GM20431 (cell line): ENCODE measurements around the gene SRMS.
"Not testable (repeated sequence)": the region's sequence is repeated elsewhere in the genome, so short reads cannot be mapped to it uniquely, and the experiment has no call there.

Source experiments
- in situ Hi-C: fragments of 300-500 bp; cut with MseI, MboI; formaldehyde crosslinking; loops from one replicate; pipeline ENCODE4 v1.15.0; 2020; ENCODE audit warnings: low sequenced_read_pairs; ENCODE audit not compliant: unreplicated experiment

The SRMS gene

DNA sequence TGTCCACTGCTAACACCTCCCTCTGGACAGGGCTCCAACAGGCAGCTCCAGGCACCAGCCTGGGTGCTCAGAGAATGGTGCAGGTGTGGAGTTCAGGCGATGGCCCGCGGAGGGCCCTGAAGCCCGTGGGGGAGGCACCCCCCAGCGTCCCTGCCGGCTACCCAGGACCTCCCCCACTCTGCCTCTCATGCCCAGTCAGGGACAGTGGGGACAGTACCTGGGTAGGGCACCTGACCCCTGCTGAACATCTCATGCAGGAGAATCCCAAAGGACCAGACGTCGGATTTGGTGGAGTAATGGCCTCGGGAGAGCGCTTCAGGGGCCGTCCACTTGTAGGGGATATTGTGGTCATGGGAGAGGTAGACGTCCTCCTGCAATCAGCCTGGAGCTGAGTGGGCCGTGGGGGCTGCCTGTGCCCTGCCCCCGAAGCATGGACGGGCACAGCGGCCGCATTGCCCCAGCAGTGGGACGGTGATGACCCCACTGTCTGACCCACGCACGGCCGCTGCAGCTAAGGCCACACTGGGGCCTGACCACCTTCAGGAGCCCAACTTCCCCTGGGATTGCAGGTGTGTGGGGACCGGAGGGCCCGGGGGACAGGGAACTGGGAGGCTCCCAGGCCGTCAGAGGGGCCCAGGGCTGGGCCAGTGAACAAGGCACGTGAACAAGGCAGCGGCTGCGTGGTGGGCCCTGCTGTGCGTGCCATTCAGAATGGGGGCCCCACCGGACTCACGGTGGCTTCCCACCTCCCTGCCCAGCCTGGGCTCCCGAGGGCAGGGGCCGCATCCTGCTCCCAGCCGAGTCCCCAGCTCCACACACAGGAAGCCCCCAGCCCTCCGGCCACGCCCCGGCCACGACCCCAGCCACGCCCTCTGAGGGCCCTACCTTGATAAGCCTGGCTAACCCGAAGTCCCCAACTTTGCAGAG lies 17.4 kb downstream of the SRMS start:
- in situ Hi-C loops, result no loop called here

DNA sequence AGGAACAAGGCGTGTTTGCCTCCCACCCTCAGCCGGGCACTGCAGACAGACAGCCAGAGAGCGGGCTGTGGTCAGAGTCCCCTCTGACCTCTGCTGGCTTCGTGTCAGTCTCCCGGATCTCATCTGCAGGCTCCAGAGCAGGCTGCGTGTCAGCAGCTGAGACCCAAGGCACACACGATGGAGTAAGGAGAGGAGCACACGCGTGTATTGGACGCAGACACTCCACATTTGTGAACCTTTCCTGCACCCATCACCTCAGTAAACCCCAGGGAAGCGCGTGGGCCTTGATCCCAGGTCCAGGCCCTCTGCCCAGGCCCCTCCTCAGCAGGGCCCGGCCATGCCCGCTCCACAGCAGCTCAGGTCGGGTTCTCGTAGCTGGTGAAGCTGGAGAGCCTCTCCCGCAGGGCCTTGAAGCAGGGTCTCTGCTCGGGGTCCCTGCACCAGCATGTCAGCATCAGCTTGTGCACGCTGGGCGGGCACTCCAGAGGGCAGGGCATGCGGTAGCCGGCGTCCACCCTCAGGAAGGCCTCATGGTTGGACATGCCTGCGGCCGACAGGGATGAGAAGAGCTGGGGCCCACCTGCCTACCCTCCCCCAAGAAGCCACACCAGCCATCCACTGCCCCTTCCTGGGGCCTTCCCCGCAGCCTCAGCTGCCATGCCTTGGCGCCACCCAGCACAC lies 18.2 kb downstream of the SRMS start:
- in situ Hi-C loops, result no loop called here

DNA sequence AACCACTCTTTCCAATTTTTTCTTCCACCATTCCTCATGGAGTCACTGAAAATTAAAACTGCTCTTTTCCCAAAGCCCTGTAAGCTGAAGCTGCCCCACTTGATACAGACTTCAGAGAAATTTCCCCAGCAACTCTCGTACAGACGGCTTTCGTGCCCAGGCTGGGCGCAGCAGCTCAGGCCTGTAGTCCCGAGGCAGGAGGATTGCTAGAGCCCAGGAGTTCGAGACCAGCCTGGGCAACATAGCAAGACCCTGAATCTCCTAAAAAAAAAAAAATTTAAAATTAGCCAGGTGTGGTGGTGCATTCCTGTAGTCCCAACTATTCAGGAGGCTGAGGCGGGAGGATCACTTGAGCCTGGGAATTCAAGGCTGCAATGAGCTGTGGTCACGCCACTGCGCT lies 20.4 kb downstream of the SRMS start:
- in situ Hi-C loops, result no loop called here

DNA sequence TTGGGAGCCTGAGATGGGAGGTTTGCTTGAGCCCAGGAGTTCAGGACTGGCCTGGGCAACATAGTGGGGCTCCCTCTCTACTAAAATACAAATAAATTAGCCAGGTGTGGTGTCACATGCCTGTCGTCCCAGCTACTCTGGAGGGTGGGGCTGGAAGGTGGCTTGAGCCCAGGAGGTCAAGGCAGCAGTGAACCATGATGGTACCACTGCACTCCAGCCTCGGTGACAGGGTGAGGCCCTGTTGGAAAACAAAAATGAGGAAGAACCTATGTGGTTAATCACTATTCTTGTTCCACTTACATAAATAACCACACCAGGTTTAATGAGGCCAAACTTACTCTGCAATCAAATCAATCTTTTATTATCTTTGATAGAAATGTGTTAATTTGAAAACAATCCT lies 21.6 kb downstream of the SRMS start:
- in situ Hi-C loops, result no loop called here

DNA sequence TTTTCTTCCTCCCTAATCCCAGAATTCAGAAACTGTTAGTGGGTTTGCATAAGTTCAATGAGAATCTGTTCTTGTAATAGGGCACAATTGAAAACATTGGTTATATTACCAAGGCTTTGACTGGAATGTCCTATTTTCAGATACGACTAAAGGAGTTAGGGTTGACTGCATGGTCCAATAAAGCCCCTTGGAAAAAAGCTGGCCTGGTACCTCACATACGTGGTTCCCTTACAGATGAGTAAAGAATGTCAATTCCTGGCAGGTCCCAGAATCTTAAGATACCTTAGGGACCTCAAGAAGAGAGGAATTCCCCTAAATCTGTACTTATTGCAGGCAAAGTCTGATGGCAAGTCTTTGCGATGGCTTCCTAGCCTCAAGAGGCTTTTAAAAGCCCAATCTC lies 22.4 kb downstream of the SRMS start:
- in situ Hi-C loops, result no loop called here

DNA sequence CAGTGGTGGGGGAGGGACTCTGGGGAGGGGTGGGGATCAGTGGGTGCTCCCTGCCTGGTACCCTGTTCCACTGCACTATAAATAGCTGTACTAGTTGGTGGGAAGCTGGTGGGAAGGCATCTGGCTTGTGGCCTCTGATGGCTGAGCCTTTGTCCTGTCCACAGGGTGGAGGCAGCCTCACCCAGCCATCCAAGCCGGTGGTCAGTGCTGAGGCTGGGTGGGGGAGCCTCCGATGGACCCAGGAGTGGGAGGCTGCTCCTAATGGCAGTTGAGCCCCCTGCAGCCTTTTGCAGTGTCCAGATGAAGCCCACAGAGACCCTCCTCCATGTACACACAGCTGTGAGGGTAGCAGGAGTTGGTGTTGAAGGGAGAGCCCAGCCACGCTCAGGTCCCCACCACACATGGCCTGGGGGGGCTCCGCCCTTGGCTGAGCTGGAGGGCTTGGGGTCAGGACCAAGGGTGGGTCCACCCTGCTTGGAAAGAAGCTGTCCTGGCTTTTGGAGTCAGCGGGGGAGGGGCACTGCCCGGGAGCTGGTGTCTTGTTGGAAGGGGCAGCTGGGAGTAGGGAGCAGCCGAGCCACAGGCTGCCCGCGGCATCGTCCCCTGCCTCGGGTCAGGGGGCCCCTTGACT lies 24.5 kb downstream of the SRMS start:
- in situ Hi-C loops, result no loop called here

DNA sequence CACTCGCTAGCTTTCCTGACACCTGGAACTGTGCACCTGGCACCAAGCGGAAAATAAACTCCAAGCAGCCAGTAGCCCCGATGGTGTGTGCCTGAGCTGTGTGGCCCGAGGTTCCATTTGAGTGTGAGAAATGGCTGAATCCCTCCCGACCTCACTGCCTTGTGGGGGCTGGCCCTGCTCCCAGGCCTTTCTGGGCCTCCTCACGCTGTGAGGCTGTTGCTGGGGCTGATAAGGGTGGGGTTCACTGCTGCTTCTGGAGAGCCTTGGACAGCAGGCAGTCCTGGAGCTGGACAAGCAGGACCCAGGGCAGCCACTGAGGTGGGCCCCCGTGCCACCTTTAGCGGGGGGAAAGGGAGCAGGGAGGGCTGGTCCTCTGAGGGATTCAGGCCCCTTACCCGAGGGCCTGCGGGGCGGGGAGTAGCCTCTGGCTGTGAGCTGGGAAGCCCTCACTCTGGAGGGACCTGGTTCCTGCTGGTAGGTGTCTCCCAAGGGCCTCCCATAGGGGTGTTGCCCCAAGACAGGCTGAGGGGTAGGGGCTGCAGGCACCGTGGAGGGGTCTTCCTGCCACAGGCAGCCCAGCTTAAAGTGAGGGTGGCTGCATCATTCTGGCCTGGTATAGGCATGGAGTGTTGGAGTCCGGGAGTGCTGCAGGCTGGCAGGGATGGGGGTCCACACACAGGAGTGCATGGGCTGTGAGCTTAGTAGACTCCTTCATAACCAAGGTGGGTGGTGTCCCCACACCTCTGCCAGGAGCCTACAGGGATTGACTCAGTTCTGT lies 25.3 kb downstream of the SRMS start:
- in situ Hi-C loops, result no loop called here

DNA sequence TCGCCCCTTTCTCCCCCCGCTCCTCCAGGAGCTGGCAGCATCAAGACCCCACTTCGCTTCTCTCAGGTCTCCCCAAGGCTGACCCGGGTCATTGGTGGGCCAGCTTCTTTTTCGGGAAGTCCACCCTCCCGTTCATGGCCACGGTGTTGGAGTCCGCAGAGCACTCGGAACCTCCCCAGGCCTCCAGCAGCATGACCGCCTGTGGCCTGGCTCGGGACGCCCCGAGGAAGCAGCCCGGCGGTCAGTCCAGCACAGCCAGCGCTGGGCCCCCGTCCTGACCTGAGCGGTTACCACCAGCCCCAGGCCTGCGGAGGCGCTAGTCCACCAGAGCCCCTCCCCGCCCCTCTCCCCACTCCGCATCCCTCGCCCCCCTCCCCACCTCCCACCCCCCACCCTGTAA lies 25.9 kb downstream of the SRMS start:
- in situ Hi-C loops, result no loop called here

DNA sequence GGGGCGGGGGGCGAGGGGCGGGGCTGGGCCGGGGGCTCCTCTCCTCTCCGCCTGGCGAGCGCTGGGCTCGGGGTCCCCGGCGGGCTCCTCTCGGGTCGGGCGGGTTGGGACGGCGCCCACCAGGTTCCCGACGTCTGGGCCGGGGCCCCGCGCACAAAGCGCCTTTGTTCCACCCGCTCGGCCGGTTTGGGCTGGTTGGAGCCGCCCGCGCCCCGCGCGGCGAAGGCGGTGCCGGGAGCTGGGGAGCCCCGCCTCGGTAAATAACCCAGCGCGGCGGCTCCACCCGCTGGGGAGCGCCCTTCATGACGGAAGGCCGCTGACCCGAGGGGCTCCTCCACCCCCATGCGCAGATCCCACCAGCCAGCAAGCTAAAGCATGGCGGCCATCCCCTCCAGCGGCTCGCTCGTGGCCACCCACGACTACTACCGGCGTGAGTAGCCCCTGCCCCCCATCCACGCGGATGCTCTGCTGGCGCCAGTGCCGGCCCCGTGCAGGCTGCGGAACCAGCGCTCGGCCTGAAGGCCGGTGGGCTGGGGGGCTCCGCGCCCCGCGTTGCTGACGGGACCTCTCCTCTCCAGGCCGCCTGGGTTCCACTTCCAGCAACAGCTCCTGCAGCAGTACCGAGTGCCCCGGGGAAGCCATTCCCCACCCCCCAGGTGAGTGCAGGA lies 26.5 kb downstream of the SRMS start:
- in situ Hi-C loops, result no loop called here

DNA sequence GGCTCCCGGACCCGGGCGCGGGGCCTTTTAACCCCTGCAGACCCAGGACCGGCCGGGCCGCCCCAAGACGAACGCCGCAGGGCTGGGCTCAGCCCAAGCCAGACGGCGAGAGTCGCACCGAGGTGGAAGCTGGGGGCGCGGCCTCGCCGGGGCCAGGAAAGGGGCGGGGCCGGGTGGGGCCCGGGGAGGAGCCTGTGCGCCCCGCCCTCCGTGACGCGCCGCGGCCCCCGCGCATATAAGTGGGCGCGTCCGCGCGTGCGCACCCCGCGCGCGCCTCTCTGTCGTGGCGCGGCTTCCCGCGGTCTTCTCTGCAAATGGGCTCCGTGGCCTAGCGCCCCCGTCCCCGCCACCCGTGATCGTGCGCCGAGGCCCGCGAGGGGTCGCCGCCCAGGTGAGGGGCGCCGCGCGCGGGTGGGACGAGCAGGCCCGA lies 27.0 kb downstream of the SRMS start, which contains the start of gene PPDPF:
PPDPF (plus strand) TSS at position 262 of the 430 bp plus-strand sequence. CDS start 544 bp downstream, outside the sequence.
- in situ Hi-C loops, result no loop called here

DNA sequence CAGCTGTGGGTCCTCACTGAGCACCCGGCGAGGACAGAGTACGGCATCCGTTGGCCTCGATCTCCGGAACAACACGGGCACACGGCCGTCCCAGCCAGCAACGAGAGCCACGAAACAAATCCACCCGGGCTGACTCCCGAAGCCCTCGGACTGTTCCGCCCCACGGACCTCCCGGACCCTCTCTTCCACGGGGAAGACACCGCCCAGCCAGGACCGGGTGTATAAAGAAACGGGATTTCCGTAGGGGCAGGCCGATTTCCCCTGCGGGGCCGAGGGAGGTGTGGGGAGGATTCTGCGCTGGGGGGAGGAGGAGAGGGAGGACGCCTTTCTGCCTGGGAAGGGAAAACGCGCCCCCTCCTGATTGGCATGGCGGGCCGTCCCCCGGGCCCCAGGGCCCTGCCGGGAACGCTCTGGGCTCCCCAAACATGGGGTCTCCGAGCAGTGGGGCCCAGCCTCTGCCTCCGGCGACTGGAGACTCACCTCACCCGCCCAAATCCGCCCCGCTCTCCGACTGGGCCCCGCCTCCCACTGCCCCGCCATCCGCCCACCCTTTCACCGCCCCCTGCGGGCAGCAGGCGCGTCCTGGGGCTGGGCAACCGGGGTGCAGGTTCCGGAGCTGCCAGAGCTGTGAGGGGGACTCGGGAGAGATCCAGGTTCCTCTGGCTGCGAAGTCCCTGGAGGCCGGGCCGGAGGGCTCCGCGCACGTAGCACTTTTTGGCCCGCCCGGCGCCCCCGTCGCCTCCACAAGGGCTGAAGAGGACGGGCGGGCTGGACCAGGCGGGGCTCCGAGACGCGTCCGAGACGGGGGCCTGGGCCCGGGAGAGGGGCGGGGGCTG lies 27.7 kb downstream of the SRMS start:
- in situ Hi-C loops, result no loop called here

DNA sequence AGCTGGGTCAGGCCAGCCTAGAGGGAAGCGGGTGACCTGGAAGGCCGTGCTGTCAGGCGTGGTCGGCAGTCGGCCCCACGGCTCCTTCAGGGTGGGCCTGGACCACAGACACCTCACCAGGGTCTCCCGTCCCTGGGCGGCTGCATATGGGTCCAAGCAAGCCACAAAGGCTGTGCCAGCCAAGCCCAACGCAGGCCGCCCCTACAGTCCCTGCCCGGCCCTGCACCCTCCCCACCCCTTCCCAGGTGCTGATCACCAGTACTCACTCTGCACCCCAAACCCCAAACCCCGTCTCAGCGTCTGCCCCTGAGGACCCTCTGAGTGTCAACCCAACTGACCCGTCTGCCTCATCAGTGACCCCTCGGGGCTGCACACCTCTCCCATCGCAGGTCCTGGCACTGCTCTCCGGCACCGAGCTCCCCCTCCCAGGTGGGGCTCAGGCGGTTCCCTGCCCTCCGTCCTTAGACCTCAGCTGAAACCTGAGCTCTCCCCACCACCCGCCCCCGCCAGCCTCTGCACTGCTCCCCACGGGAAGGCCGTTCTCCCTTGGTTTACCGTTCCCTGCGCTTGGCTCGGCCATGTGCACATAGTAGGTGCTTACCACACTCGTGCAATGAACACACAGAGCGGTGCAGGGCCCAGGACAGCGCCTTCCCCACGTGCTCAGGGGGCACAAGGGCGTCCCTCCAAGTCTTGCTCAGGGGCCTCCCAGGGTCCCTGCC lies 28.4 kb downstream of the SRMS start:
- in situ Hi-C loops, result no loop called here

DNA sequence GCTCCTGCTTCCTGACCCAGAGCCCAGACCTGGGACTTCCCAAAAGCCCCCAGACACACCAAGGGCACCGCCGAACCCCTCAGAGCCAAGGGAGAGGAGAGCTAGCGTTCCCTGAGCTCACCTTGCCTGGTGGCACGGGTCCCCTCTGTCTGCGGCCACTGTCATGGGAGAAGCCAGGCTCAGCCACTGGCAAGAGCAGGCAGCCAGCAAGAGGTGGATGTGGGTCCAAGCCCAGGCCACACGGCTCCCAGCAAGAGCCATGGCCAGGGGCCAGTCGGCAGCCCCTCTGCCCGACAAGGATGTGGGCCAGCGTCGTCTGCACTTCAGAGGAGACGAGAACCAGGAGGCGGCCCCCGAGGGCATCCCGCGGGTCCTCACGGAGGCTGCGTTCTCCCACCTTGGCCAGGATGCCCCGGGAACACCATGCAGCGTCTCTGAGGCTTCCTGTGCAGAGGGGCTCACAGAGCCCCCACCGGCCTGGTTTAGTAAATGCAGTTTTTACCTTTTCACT lies 29.1 kb downstream of the SRMS start:
- in situ Hi-C loops, result no loop called here

DNA sequence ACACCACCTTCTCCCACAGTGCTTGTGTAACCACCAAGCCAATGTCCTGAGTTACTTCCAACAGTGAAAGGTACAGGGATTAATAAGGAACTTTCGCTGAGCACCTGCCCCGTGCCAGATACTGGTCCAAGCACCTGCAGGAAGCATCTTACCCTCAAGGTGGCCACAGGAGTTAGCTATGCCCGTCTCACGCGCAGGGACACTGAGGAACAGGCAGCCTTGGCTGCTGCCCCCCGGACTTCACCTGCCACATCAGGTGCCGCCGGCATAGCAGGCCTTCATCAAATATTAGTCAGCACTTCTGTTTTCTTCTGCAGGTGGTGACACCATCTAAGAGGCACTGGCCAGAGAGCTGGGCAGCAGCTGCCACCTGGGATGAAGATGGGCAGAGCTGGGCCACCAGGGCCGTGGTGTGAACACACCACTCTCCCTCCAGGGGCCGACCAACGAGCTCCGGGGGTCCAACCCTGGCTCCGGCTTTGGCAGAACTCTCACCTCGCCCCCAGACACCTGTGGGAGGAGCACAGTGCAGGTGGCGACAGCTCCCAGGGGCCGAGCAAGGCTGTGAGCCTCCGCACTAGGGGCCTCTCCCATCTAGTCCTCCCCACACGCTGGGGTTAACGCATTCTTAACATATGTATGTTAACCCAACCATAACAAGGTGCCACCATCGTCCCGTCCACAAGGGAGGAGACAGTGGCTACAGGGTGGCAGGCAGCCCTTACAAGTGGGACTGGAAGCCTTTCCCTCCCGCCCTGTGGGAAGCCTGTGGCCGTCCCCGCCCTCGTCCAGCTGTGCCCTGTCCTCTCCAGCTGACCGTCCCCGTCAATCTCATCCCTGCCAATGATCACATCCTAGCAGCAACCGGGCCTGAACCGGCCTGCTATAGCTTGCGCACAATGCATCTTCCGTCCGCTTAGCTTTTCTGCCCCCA lies 29.9 kb downstream of the SRMS start:
- in situ Hi-C loops, result no loop called here

DNA sequence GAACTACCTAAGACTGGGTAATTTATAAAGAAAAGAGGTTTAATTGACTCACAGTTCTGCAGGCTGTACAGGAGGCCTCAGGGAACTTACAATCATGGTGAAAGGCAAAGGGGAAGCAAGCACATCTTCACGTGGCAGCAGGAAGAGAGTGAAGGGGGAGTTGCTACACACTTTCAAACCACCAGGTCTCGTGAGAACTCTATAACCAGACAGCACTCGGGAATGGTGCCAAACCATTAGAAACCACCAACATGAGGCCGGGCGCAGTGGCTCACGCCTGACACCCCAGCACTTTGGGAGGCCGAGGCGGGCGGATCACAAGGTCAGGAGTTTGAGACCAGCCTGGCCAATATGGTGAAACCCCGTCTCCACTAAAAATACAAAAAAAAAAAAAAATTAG lies 33.0 kb downstream of the SRMS start:
- in situ Hi-C loops, result not testable (repeated sequence)

DNA sequence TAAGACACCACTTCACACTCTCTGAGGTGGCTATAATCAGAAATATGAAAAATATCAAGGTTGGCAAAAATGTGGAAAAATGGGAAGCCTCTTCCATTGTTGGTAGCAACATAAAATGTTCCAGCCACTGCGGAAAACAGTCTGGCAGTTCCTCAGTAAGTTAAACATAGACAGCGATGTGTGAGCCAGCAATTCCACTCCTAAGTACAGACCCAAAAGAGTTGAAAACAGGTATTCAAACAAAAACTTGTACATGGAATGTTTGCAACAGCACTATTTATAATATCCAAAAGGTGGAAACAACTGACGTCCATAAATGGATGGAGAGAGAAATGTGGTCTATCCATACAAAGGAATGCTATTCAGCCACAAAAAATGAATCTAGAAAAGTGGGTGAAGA lies 34.3 kb downstream of the SRMS start:
- in situ Hi-C loops, result no loop called here

DNA sequence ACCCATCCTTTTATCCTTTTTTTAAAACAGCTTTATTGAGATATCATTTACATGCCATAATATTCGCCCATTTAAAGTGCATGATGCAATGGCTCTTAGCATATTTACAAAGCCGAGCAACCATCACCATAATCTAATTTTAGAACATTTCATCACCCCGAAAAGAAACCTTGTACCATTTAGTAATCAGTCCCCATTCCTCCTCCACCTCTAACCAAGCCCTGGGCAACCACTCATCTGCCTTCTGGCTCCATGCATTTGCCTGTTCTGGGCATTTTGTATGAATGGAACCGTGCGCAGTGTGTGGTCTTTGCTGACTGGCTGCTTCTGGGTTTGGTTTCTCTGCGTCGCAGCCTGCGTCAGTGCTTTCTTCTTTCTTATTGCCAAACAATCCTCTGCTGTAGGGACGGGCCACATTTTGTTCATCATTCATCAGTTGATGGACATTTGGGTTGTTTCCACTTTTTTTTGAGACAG lies 38.4 kb downstream of the SRMS start:
- in situ Hi-C loops, result no loop called here
